ENCODE results near the gene SPC25. TPM values are rescaled to one million over a fixed set of nuclear protein-coding genes. Genes with fewer than 3 reads are reported as not detected.
A peak's percentile ranks its signal among the peaks of the same experiment; 100 is the strongest.

The SPC25 gene
- 51.0 TPM for polyA plus RNA-seq (2013, experiment 1 of 2)
- polyA plus RNA-seq (2013, experiment 2 of 2) = 50.9 TPM

GRCh38 chr2:168890006-168890782 is at the start of gene SPC25:
Gene SPC25, minus strand, starts transcription at chr2:168890430. Its CDS starts 911 bp downstream, at chr2:168889519.
- H3K4me1 ChIP-seq (ENCODE audit: control insufficient read depth in 2 of 2, insufficient read depth in 1 of 2, low read depth in 1 of 2, low read length in 2 of 2) = peaks cover 1 to 2% of the 10 kb centered on the region in 2 donors
- no peak within 1 kb of the TSS for H2BK120ac ChIP-seq (ENCODE audit: low read depth, low read length)
- no peak within 1 kb of the TSS for H2BK12ac ChIP-seq (ENCODE audit: low read length)
- peak within 1 kb of the TSS; percentile 86 to 87 for H3K4me3 ChIP-seq (ENCODE audit: low read length in 2 of 2)
- peaks cover 0 to 16% (median 0%) of the 10 kb centered on the region in 3 experiments for H3K27me3 ChIP-seq (ENCODE audit: control insufficient read depth in 3 of 3, insufficient read depth in 3 of 3, low read depth in 1 of 3, low read length in 3 of 3)
- H3K79me1 ChIP-seq (ENCODE audit: low read depth, low read length) = no peaks in the 10 kb centered on the region
- no peak within 1 kb of the TSS for H3K27ac ChIP-seq (replicated peaks; ENCODE audit: low read length)
- no CpG with 5 or more reads among the region's 38 CpGs for WGBS, 2 donors (ENCODE audit: extremely low coverage in 2 of 2, insufficient read length in 2 of 2, insufficient replicate concordance in 1 of 2)
- H3K9me3 ChIP-seq (replicated peaks in 1 of 2; ENCODE audit: control insufficient read depth in 2 of 2, insufficient read depth in 1 of 2, low read depth in 1 of 2, low read length in 2 of 2) = no peaks in the 10 kb centered on the region
- DNase-seq (ENCODE audit: low spot score) = peak; percentile 92
- peak within 1 kb of the TSS; percentile 74 for H3K9ac ChIP-seq (ENCODE audit: low read depth, low read length, poor library complexity)
- H2BK5ac ChIP-seq (ENCODE audit: low read length) = no peak within 1 kb of the TSS
- H3K23ac ChIP-seq (ENCODE audit: low read depth, low read length, poor library complexity) = no peak within 1 kb of the TSS
- H4K8ac ChIP-seq (ENCODE audit: low read depth, low read length) = no peak within 1 kb of the TSS
- H3K4ac ChIP-seq (ENCODE audit: low read length) = no peak within 1 kb of the TSS
- no peak within 1 kb of the TSS for H2BK15ac ChIP-seq (ENCODE audit: low read length)
- no peak within 1 kb of the TSS for H2AK5ac ChIP-seq (ENCODE audit: low read depth, low read length)
- H2AFZ ChIP-seq (ENCODE audit: low read length) = peak within 1 kb of the TSS; percentile 93
- H3K4me2 ChIP-seq (ENCODE audit: insufficient read depth, low read length, poor library complexity, severe bottlenecking) = peak within 1 kb of the TSS; percentile 68
- no peak within 1 kb of the TSS for H4K91ac ChIP-seq (ENCODE audit: low read depth, low read length, poor library complexity)
- no peak within 1 kb of the TSS for H3K18ac ChIP-seq (ENCODE audit: low read length)
- no peak within 1 kb of the TSS for H3K14ac ChIP-seq (ENCODE audit: low read length)
- peaks cover 4 to 33% of the 10 kb centered on the region in 2 donors for H3K36me3 ChIP-seq (replicated peaks in 1 of 2; ENCODE audit: control insufficient read depth in 2 of 2, insufficient read depth in 2 of 2, low read length in 2 of 2)

GRCh38 chr2:168939918-168940317 is 49.7 kb upstream of the SPC25 start:
- Histone ChIP-seq H3K18ac (ENCODE audit: low read length) (no peak overlapping the region), H3K9me3 (replicated peaks in 1 of 2; ENCODE audit: control insufficient read depth in 2 of 2, insufficient read depth in 1 of 2, low read depth in 1 of 2, low read length in 2 of 2) (peaks cover 0 to 2% of the 10 kb centered on the region in 2 donors), H3K4me2 (ENCODE audit: insufficient read depth, low read length, poor library complexity, severe bottlenecking) (no peak overlapping the region), H2BK12ac (ENCODE audit: low read length) (no peak overlapping the region), H2AK5ac (ENCODE audit: low read depth, low read length) (no peak overlapping the region), H2BK15ac (ENCODE audit: low read length) (no peak overlapping the region), H3K4me3 (ENCODE audit: low read length in 2 of 2) (no peak overlapping the region), H3K14ac (ENCODE audit: low read length) (no peak overlapping the region), H3K79me1 (ENCODE audit: low read depth, low read length) (no peaks in the 10 kb centered on the region), H4K91ac (ENCODE audit: low read depth, low read length, poor library complexity) (no peak overlapping the region), H3K4ac (ENCODE audit: low read length) (no peak overlapping the region), H2BK120ac (ENCODE audit: low read depth, low read length) (no peak overlapping the region), H2BK5ac (ENCODE audit: low read length) (no peak overlapping the region), H3K27ac (replicated peaks; ENCODE audit: low read length) (no peak overlapping the region), H4K8ac (ENCODE audit: low read depth, low read length) (no peak overlapping the region), H3K23ac (ENCODE audit: low read depth, low read length, poor library complexity) (no peak overlapping the region), H3K9ac (ENCODE audit: low read depth, low read length, poor library complexity) (no peak overlapping the region), H3K4me1 (ENCODE audit: control insufficient read depth in 2 of 2, insufficient read depth in 1 of 2, low read depth in 1 of 2, low read length in 2 of 2) (no peaks in the 10 kb centered on the region), H2AFZ (ENCODE audit: low read length) (no peak overlapping the region), H3K27me3 (ENCODE audit: control insufficient read depth in 3 of 3, insufficient read depth in 3 of 3, low read depth in 1 of 3, low read length in 3 of 3) (peaks cover 0 to 7% (median 2%) of the 10 kb centered on the region in 3 experiments), H3K36me3 (replicated peaks in 1 of 2; ENCODE audit: control insufficient read depth in 2 of 2, insufficient read depth in 2 of 2, low read length in 2 of 2) (no peaks in the 10 kb centered on the region)
- DNase-seq (ENCODE audit: low spot score) = no peak
- no CpG with 5 or more reads among the region's 4 CpGs for WGBS, 2 donors (ENCODE audit: extremely low coverage in 2 of 2, insufficient read length in 2 of 2, insufficient replicate concordance in 1 of 2)

GRCh38 chr2:168939061-168939460 is 48.8 kb upstream of the SPC25 start:
- H2BK120ac ChIP-seq (ENCODE audit: low read depth, low read length) = no peak overlapping the region
- H3K4me3 ChIP-seq (ENCODE audit: low read length in 2 of 2) = no peak overlapping the region
- WGBS, 2 donors (ENCODE audit: extremely low coverage in 2 of 2, insufficient read length in 2 of 2, insufficient replicate concordance in 1 of 2) = no CpG with 5 or more reads among the region's 1 CpG
- H2BK5ac ChIP-seq (ENCODE audit: low read length) = no peak overlapping the region
- no peak overlapping the region for H4K91ac ChIP-seq (ENCODE audit: low read depth, low read length, poor library complexity)
- H2BK15ac ChIP-seq (ENCODE audit: low read length) = no peak overlapping the region
- no peak overlapping the region for H3K4me2 ChIP-seq (ENCODE audit: insufficient read depth, low read length, poor library complexity, severe bottlenecking)
- no peak overlapping the region for H3K4ac ChIP-seq (ENCODE audit: low read length)
- H3K9ac ChIP-seq (ENCODE audit: low read depth, low read length, poor library complexity) = no peak overlapping the region
- no peak for DNase-seq (ENCODE audit: low spot score)
- no peak overlapping the region for H2AK5ac ChIP-seq (ENCODE audit: low read depth, low read length)
- no peak overlapping the region for H4K8ac ChIP-seq (ENCODE audit: low read depth, low read length)
- no peaks in the 10 kb centered on the region for H3K36me3 ChIP-seq (replicated peaks in 1 of 2; ENCODE audit: control insufficient read depth in 2 of 2, insufficient read depth in 2 of 2, low read length in 2 of 2)
- H3K27ac ChIP-seq (replicated peaks; ENCODE audit: low read length) = no peak overlapping the region
- H3K79me1 ChIP-seq (ENCODE audit: low read depth, low read length) = no peaks in the 10 kb centered on the region
- H3K18ac ChIP-seq (ENCODE audit: low read length) = no peak overlapping the region
- H3K23ac ChIP-seq (ENCODE audit: low read depth, low read length, poor library complexity) = no peak overlapping the region
- no peak overlapping the region for H3K14ac ChIP-seq (ENCODE audit: low read length)
- no peak overlapping the region for H2BK12ac ChIP-seq (ENCODE audit: low read length)
- no peaks in the 10 kb centered on the region for H3K4me1 ChIP-seq (ENCODE audit: control insufficient read depth in 2 of 2, insufficient read depth in 1 of 2, low read depth in 1 of 2, low read length in 2 of 2)
- no peak overlapping the region for H2AFZ ChIP-seq (ENCODE audit: low read length)
- peaks cover 0 to 4% (median 2%) of the 10 kb centered on the region in 3 experiments for H3K27me3 ChIP-seq (ENCODE audit: control insufficient read depth in 3 of 3, insufficient read depth in 3 of 3, low read depth in 1 of 3, low read length in 3 of 3)
- H3K9me3 ChIP-seq (replicated peaks in 1 of 2; ENCODE audit: control insufficient read depth in 2 of 2, insufficient read depth in 1 of 2, low read depth in 1 of 2, low read length in 2 of 2) = peaks cover 0 to 2% of the 10 kb centered on the region in 2 donors

GRCh38 chr2:168935810-168936581 is 45.8 kb upstream of the SPC25 start:
- H3K4ac ChIP-seq (ENCODE audit: low read length) = no peak overlapping the region
- H2BK5ac ChIP-seq (ENCODE audit: low read length) = no peak overlapping the region
- no peak overlapping the region for H3K23ac ChIP-seq (ENCODE audit: low read depth, low read length, poor library complexity)
- no peak overlapping the region for H2BK15ac ChIP-seq (ENCODE audit: low read length)
- H3K9ac ChIP-seq (ENCODE audit: low read depth, low read length, poor library complexity) = no peak overlapping the region
- H2BK120ac ChIP-seq (ENCODE audit: low read depth, low read length) = no peak overlapping the region
- no peak overlapping the region for H2BK12ac ChIP-seq (ENCODE audit: low read length)
- no peak overlapping the region for H2AFZ ChIP-seq (ENCODE audit: low read length)
- H3K4me1 ChIP-seq (ENCODE audit: control insufficient read depth in 2 of 2, insufficient read depth in 1 of 2, low read depth in 1 of 2, low read length in 2 of 2) = no peaks in the 10 kb centered on the region
- H2AK5ac ChIP-seq (ENCODE audit: low read depth, low read length) = no peak overlapping the region
- no peak overlapping the region for H4K8ac ChIP-seq (ENCODE audit: low read depth, low read length)
- H3K27ac ChIP-seq (replicated peaks; ENCODE audit: low read length) = no peak overlapping the region
- no peaks in the 10 kb centered on the region for H3K36me3 ChIP-seq (replicated peaks in 1 of 2; ENCODE audit: control insufficient read depth in 2 of 2, insufficient read depth in 2 of 2, low read length in 2 of 2)
- no peak overlapping the region for H3K4me2 ChIP-seq (ENCODE audit: insufficient read depth, low read length, poor library complexity, severe bottlenecking)
- no peak overlapping the region for H4K91ac ChIP-seq (ENCODE audit: low read depth, low read length, poor library complexity)
- peaks cover 0 to 2% (median 0%) of the 10 kb centered on the region in 3 experiments for H3K27me3 ChIP-seq (ENCODE audit: control insufficient read depth in 3 of 3, insufficient read depth in 3 of 3, low read depth in 1 of 3, low read length in 3 of 3)
- no peak for DNase-seq (ENCODE audit: low spot score)
- WGBS, 2 donors (ENCODE audit: extremely low coverage in 2 of 2, insufficient read length in 2 of 2, insufficient replicate concordance in 1 of 2) = no CpG with 5 or more reads among the region's 14 CpGs
- no peak overlapping the region for H3K18ac ChIP-seq (ENCODE audit: low read length)
- H3K79me1 ChIP-seq (ENCODE audit: low read depth, low read length) = no peaks in the 10 kb centered on the region
- no peak overlapping the region for H3K4me3 ChIP-seq (ENCODE audit: low read length in 2 of 2)
- no peak overlapping the region for H3K14ac ChIP-seq (ENCODE audit: low read length)
- H3K9me3 ChIP-seq (replicated peaks in 1 of 2; ENCODE audit: control insufficient read depth in 2 of 2, insufficient read depth in 1 of 2, low read depth in 1 of 2, low read length in 2 of 2) = peaks cover 0 to 2% of the 10 kb centered on the region in 2 donors
